Loucy (cell line): ENCODE measurements around the gene OCIAD2.

Experiments used
- H2AFZ ChIP-seq: fragments of 200-600 bp; sonication (generic); 2 replicates; pipeline ENCODE4 v1.6.0; 2016; ENCODE audit warnings: antibody characterized with exemption, mild to moderate bottlenecking, low read length, moderate library complexity
- H3F3A ChIP-seq: fragments of 200-600 bp; 2 replicates; pipeline ENCODE4 v1.6.0; 2016; ENCODE audit warnings: antibody characterized with exemption, low read depth, mild to moderate bottlenecking
- H3K27me3 ChIP-seq: fragments of 200-600 bp; sonication (generic); 2 replicates; pipeline ENCODE4 v1.6.1; 2014; ENCODE audit warnings: low read length, mild to moderate bottlenecking; ENCODE audit not compliant: insufficient read depth, poor library complexity, severe bottlenecking
- H3K36me3 ChIP-seq: fragments of 200-600 bp; sonication (generic); 2 replicates; pipeline ENCODE4 v1.6.1; 2016; ENCODE audit warnings: low read length; ENCODE audit not compliant: insufficient read depth
- H3K4me1 ChIP-seq: fragments of 200-600 bp; sonication (generic); 2 replicates; pipeline ENCODE4 v1.5.1; 2014; ENCODE audit warnings: low read length, mild to moderate bottlenecking; ENCODE audit not compliant: insufficient read depth, poor library complexity, severe bottlenecking
- H3K4me2 ChIP-seq: fragments of 200-600 bp; sonication (generic); 2 replicates; pipeline ENCODE4 v1.6.0; 2014; ENCODE audit warnings: antibody characterized with exemption, low read length, low read depth, mild to moderate bottlenecking; ENCODE audit not compliant: poor library complexity, severe bottlenecking
- H3K4me3 ChIP-seq: fragments of 200-600 bp; sonication (generic); 2 replicates; pipeline ENCODE4 v1.5.1; 2014; ENCODE audit warnings: low read length, mild to moderate bottlenecking, mixed read lengths; ENCODE audit not compliant: poor library complexity, severe bottlenecking
- H3K79me2 ChIP-seq: fragments of 200-600 bp; sonication (generic); 2 replicates; pipeline ENCODE4 v1.6.1; 2014; ENCODE audit warnings: low read length; ENCODE audit not compliant: insufficient read depth
- H3K9ac ChIP-seq: fragments of 200-600 bp; sonication (generic); 2 replicates; pipeline ENCODE4 v1.6.0; 2014; ENCODE audit warnings: mild to moderate bottlenecking, low read depth, low read length, moderate library complexity; ENCODE audit not compliant: poor library complexity, severe bottlenecking
- H3K9me2 ChIP-seq: fragments of 200-600 bp; sonication (generic); replicated peaks from 2 replicates; pipeline ENCODE4 v1.6.1; 2016; ENCODE audit warnings: low read depth, low read length, mixed read lengths
- H3K9me3 ChIP-seq: fragments of 200-600 bp; sonication (generic); 2 replicates; pipeline ENCODE4 v1.6.1; 2014; ENCODE audit warnings: mild to moderate bottlenecking, antibody characterized with exemption, low read length, low read depth; ENCODE audit not compliant: insufficient read depth
- H4K20me1 ChIP-seq: fragments of 200-600 bp; sonication (generic); 2 replicates; pipeline ENCODE4 v1.6.0; 2014; ENCODE audit warnings: antibody characterized with exemption, low read length, mild to moderate bottlenecking; ENCODE audit not compliant: insufficient read depth, poor library complexity, severe bottlenecking
- CTCF ChIP-seq: fragments of 200-600 bp; sonication (generic); conservative IDR thresholded peaks from 2 replicates; pipeline ENCODE4 v1.5.1; 2014; ENCODE audit warnings: mild to moderate bottlenecking, antibody characterized with exemption, low read length
- EZH2phosphoT487 ChIP-seq: fragments of 200-600 bp; IDR thresholded peaks from 2 replicates; pipeline ENCODE4 v1.6.1; 2018; ENCODE audit warnings: antibody characterized with exemption, mild to moderate bottlenecking, moderate library complexity, borderline replicate concordance

The OCIAD2 gene

GRCh38 chr4:48949086-48949485 lies 42.5 kb upstream of the OCIAD2 start:
- Histone ChIP-seq H4K20me1 (no peaks in the 10 kb centered on the region), H3K4me3 (no peak overlapping the region), H3K79me2 (no peaks in the 10 kb centered on the region), H3K4me1 (no peaks in the 10 kb centered on the region), H3K9ac (no peak overlapping the region), H3K9me3 (no peaks in the 10 kb centered on the region), H3K36me3 (no peaks in the 10 kb centered on the region), H3K9me2 (no peaks in the 10 kb centered on the region), H2AFZ (peak overlapping the region; percentile 67; the same call in 1 of the 2 replicates), H3K4me2 (no peak overlapping the region), H3K27me3 (no peaks in the 10 kb centered on the region), H3F3A (no peaks in the 10 kb centered on the region)
- TF ChIP-seq EZH2phosphoT487 (no peak), CTCF (no peak)

DNA sequence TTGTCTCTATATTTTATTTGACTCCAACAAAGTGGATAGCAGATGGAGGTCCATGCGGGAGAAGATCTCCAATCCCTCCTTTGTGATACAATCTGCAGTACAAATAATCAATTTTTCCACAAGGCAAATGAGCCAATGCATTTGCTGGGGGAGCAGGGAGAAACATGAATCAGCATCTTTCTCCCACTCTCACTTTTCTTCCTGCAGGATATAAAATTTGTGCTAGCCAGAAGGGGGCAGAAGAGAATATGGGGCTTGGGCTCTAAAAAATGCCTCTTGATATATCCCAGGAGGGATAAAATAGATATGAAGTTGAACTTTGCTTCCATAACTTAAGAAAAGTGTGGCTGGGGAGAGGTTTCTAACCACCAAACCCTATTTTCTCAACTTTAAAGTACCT lies 41.2 kb upstream of the OCIAD2 start:
- Histone ChIP-seq H2AFZ (no peak overlapping the region), H3K9me3 (no peaks in the 10 kb centered on the region), H3F3A (no peaks in the 10 kb centered on the region), H3K79me2 (no peaks in the 10 kb centered on the region), H3K4me3 (no peak overlapping the region), H3K4me1 (no peaks in the 10 kb centered on the region), H3K4me2 (no peak overlapping the region), H3K36me3 (no peaks in the 10 kb centered on the region), H3K9ac (no peak overlapping the region), H3K27me3 (no peaks in the 10 kb centered on the region), H4K20me1 (no peaks in the 10 kb centered on the region), H3K9me2 (no peaks in the 10 kb centered on the region)
- TF ChIP-seq EZH2phosphoT487 (no peak), CTCF (peak; percentile 45)

DNA sequence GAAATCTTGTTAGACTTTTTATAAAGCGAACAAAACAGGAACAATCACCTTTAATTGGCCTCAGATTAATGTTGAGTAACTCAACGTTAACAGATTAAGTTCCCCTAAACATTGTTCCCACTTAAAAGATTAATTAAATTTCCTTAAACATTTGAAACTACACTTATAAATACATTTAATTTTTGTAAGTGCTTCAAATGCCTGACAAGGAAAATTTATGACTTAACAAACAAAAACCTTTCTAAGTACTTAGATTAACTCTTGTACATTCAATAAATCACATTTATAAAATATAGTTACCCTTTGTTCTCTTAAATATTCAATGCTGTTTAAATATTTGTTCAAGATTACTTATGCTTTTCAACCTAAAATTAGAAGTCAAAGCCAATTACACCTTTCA lies 39.4 kb upstream of the OCIAD2 start:
- Histone ChIP-seq H2AFZ (no peak overlapping the region), H3F3A (no peaks in the 10 kb centered on the region), H3K4me1 (no peaks in the 10 kb centered on the region), H3K4me2 (no peak overlapping the region), H3K9ac (no peak overlapping the region), H3K9me3 (no peaks in the 10 kb centered on the region), H3K27me3 (no peaks in the 10 kb centered on the region), H3K9me2 (no peaks in the 10 kb centered on the region), H4K20me1 (no peaks in the 10 kb centered on the region), H3K79me2 (no peaks in the 10 kb centered on the region), H3K4me3 (no peak overlapping the region), H3K36me3 (no peaks in the 10 kb centered on the region)
- TF ChIP-seq EZH2phosphoT487 (no peak), CTCF (no peak)
